Smooth muscle cell (in vitro differentiated cells): Measurements from ENCODE around the gene TRAF6. TPM values are rescaled to one million over a fixed set of nuclear protein-coding genes. Genes with fewer than 3 reads are reported as not detected.
"Not testable (repeated sequence)": the region's sequence is repeated elsewhere in the genome, so short reads cannot be mapped to it uniquely, and the experiment has no call there.

ENCODE experiments used
- DNase-seq: peaks from one replicate; lab custom pipeline; 2025; ENCODE audit not compliant: unreplicated experiment; lab: John Stamatoyannopoulos, UW
- H2AFZ ChIP-seq: fragments of 200-600 bp; sonication (generic); 2 replicates; pipeline ENCODE4 v1.6.0; 2016; ENCODE audit warnings: antibody characterized with exemption, low read depth, mild to moderate bottlenecking
- H3F3A ChIP-seq: fragments of 200-600 bp; sonication (generic); 2 replicates; pipeline ENCODE4 v1.6.0; 2017; ENCODE audit warnings: antibody characterized with exemption, low read depth
- H3K27ac ChIP-seq: fragments of 200-600 bp; sonication (generic); 2 replicates; pipeline ENCODE4 v1.5.1; 2016; ENCODE audit warnings: low read depth, mild to moderate bottlenecking
- H3K27me3 ChIP-seq: fragments of 200-600 bp; sonication (generic); 2 replicates; pipeline ENCODE4 v1.6.1; 2016; ENCODE audit warnings: low read depth, mild to moderate bottlenecking
- H3K36me3 ChIP-seq: fragments of 200-600 bp; sonication (generic); 2 replicates; pipeline ENCODE4 v1.5.1; 2016; ENCODE audit warnings: low read depth
- H3K4me1 ChIP-seq: fragments of 200-600 bp; sonication (generic); 2 replicates; pipeline ENCODE4 v1.5.1; 2016; ENCODE audit warnings: low read depth
- H3K4me2 ChIP-seq: fragments of 200-600 bp; sonication (generic); 2 replicates; pipeline ENCODE4 v1.6.0; 2016; ENCODE audit warnings: mild to moderate bottlenecking
- H3K4me3 ChIP-seq: fragments of 200-600 bp; sonication (generic); 2 replicates; pipeline ENCODE4 v1.5.1; 2016; ENCODE audit warnings: mild to moderate bottlenecking
- H3K79me2 ChIP-seq: fragments of 200-600 bp; sonication (generic); 2 replicates; pipeline ENCODE4 v1.6.0; 2016; ENCODE audit warnings: low read depth, mild to moderate bottlenecking
- H3K9ac ChIP-seq: fragments of 200-600 bp; sonication (generic); 2 replicates; pipeline ENCODE4 v1.6.0; 2016; ENCODE audit warnings: low read depth
- H3K9me3 ChIP-seq: fragments of 200-600 bp; sonication (generic); replicated peaks from 2 replicates; pipeline ENCODE4 v1.5.1; 2016; ENCODE audit warnings: low read depth
- H4K20me1 ChIP-seq: fragments of 200-600 bp; sonication (generic); 2 replicates; pipeline ENCODE4 v1.6.0; 2016; ENCODE audit warnings: low read depth
- WGBS: methylation state at CpG from one replicate; pipeline ENCODE4 v1.1.7; 2016; ENCODE audit warnings: low lambda C conversion rate; 5-methylcytosine and 5-hydroxymethylcytosine counted together
- polyA plus RNA-seq: library from polyadenylated mRNA; unstranded; fragments of >200 nt; fragmentation: Nextera tagmentation; extraction: Ambion mirVana; gene quantifications from 2 replicates; pipeline ENCODE4 v1.2.1, GENCODE V29; 2016
- total RNA-seq: library from RNA; depleted of rRNA; stranded (reverse); fragments of >200 nt; gene quantifications from 2 replicates; pipeline ENCODE4 v1.2.3, GENCODE V29; 2014
- TF ChIP-seq, protein P1 (sequence below): fragments of 200-600 bp; sonication (generic); IDR thresholded peaks from 2 replicates; pipeline ENCODE4 v1.5.1; 2017; ENCODE audit warnings: borderline replicate concordance, mild to moderate bottlenecking, antibody characterized with exemption; ENCODE audit not compliant: insufficient read depth, poor library complexity, severe bottlenecking

The TRAF6 gene, protein sequence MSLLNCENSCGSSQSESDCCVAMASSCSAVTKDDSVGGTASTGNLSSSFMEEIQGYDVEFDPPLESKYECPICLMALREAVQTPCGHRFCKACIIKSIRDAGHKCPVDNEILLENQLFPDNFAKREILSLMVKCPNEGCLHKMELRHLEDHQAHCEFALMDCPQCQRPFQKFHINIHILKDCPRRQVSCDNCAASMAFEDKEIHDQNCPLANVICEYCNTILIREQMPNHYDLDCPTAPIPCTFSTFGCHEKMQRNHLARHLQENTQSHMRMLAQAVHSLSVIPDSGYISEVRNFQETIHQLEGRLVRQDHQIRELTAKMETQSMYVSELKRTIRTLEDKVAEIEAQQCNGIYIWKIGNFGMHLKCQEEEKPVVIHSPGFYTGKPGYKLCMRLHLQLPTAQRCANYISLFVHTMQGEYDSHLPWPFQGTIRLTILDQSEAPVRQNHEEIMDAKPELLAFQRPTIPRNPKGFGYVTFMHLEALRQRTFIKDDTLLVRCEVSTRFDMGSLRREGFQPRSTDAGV
- total RNA-seq (18.9 and 19.7 TPM in 2 replicates), polyA plus RNA-seq (9.9 and 14.7 TPM in 2 replicates)

DNA sequence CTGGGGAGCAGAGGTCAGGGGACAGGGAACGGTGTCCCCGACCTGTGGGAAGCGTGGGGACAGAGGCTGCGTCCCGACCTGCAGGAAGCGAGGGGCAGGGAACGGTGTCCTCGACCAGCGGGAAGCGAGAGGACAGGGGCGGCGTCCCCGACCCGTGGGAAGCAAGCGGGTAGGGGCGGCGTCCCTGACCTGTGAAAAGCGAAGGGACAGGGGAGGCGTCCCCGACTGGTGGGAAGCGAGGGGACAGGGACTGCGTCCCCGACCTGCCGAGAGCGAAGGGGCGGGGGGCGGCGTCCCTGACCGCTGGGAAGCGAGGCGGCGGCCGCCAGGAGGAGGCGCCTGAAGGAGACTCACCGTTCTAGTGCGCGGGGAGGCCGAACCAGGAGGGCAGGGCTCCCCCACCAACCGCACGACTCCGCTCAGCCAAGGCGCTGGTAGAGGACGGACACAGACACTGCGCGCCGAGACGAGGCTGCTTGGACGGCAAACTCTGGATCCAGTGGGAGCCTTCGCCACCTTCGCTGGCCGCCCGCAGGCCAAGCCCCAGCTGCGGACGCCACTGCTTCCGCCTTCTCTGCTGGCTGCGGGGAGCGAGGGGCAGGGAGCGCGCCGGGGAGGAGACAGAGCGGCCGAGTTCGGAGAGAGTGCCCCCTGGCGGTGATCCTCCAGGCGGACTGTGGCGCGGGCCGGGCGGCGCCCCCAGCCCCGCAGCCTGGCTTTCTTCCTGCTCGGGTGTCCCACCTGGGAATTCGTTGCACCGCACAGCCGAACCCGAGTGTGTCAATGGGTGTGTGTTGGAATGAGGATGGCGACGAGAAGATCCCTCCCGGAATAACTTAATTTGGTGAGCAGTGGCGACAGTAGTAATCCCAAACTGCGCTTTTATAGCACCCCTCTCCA lies at the start of gene TRAF6:
Gene TRAF6, minus strand, starts transcription at position 579 of the 900 bp plus-strand sequence. CDS start 8,757 bp downstream, outside the sequence.
- H3K9ac ChIP-seq = peak within 1 kb of the TSS; percentile 93
- TF ChIP-seq, protein P1, sequence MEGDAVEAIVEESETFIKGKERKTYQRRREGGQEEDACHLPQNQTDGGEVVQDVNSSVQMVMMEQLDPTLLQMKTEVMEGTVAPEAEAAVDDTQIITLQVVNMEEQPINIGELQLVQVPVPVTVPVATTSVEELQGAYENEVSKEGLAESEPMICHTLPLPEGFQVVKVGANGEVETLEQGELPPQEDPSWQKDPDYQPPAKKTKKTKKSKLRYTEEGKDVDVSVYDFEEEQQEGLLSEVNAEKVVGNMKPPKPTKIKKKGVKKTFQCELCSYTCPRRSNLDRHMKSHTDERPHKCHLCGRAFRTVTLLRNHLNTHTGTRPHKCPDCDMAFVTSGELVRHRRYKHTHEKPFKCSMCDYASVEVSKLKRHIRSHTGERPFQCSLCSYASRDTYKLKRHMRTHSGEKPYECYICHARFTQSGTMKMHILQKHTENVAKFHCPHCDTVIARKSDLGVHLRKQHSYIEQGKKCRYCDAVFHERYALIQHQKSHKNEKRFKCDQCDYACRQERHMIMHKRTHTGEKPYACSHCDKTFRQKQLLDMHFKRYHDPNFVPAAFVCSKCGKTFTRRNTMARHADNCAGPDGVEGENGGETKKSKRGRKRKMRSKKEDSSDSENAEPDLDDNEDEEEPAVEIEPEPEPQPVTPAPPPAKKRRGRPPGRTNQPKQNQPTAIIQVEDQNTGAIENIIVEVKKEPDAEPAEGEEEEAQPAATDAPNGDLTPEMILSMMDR = peak; percentile 87
- peak; percentile 86 for DNase-seq
- peak within 1 kb of the TSS; percentile 82 for H3K4me2 ChIP-seq
- H3K27ac ChIP-seq = peak within 1 kb of the TSS; percentile 78
- H3K4me3 ChIP-seq = peak within 1 kb of the TSS; percentile 98
- H3K36me3 ChIP-seq = no peaks in the 10 kb centered on the region
- WGBS = 1% methylated on average over 74 of the region's 81 CpGs
- no peaks in the 10 kb centered on the region for H3K27me3 ChIP-seq
- peak within 1 kb of the TSS; percentile 98 for H2AFZ ChIP-seq
- H3K79me2 ChIP-seq = peaks cover 42% of the 10 kb centered on the region
- H3F3A ChIP-seq = no peaks in the 10 kb centered on the region
- H3K9me3 ChIP-seq = peaks cover 6% of the 10 kb centered on the region
- no peaks in the 10 kb centered on the region for H3K4me1 ChIP-seq
- H4K20me1 ChIP-seq = peaks cover 31% of the 10 kb centered on the region

DNA sequence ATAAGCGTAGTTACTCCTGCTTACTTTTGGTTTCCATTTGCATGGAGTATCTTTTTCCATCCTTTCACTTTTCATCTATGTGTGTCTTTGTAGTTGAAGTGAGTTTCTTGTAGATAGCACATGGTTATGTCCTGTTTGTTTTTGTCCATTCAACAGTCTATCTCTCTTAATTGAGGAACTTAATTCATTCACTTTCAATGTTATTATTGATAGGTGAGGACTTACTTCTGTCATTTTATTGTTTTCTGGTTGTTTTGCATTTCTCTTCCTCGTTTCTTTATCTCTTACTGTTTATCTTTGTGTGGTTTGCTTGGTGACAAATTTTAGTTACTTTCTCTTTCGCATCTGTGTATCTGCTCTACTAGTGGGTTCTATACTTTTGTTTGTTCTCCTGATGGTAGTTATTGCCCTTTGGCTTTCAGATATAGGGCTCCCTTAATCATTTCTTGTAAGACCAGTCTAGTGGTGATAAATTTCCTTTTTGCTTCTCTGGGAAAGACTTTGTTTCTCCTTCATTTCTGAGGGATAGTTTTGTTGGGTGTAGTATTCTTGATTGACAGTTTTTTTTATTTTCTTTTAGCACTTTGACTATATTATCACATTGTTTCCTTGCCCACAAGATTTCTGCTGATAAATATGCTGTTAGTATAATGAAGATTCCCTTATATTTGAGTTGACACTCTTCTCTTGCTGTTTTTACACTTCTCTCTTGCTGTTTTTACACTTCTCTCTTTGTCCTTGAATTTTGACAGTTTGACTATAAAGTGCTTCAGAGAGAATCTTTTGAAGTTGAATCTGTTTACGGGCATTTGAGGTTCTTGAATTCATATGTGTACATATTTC lies 48.7 kb upstream of the TRAF6 start:
- Histone ChIP-seq H2AFZ (no peak overlapping the region), H3F3A (no peaks in the 10 kb centered on the region), H4K20me1 (no peaks in the 10 kb centered on the region), H3K9me3 (no peaks in the 10 kb centered on the region), H3K27ac (no peak overlapping the region), H3K4me3 (no peak overlapping the region), H3K9ac (no peak overlapping the region), H3K4me2 (no peak overlapping the region), H3K36me3 (no peaks in the 10 kb centered on the region), H3K27me3 (no peaks in the 10 kb centered on the region), H3K4me1 (no peaks in the 10 kb centered on the region), H3K79me2 (no peaks in the 10 kb centered on the region)
- no peak for DNase-seq
- WGBS = 88% methylated on average over 4 of the region's 4 CpGs
- TF ChIP-seq, protein P1 = no peak

DNA sequence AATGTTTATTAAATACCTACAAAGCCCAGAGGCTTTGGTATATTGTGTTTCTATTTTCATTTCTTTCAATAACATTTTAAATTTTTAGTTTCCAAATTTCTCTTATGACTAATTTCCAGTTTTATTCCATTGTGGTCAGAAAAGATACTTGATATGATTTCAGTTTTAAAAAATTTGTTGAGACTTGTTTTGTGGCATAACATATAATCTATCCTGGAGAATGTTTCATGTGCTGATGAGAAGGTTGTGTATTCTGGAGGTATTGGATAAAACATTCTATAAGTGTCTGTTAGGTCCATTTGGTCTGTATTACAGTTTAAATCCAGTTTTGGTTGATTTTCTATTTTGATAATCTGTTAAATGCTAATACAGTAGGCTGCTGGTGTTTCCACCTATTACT lies 47.9 kb upstream of the TRAF6 start:
- Histone ChIP-seq H2AFZ (no peak overlapping the region), H3K9ac (no peak overlapping the region), H3K27me3 (no peaks in the 10 kb centered on the region), H3F3A (no peaks in the 10 kb centered on the region), H3K4me3 (no peak overlapping the region), H3K9me3 (no peaks in the 10 kb centered on the region), H3K79me2 (no peaks in the 10 kb centered on the region), H3K4me1 (no peaks in the 10 kb centered on the region), H3K36me3 (no peaks in the 10 kb centered on the region), H4K20me1 (no peaks in the 10 kb centered on the region), H3K27ac (no peak overlapping the region), H3K4me2 (no peak overlapping the region)
- DNase-seq = no peak
- TF ChIP-seq, protein P1 = no peak

DNA sequence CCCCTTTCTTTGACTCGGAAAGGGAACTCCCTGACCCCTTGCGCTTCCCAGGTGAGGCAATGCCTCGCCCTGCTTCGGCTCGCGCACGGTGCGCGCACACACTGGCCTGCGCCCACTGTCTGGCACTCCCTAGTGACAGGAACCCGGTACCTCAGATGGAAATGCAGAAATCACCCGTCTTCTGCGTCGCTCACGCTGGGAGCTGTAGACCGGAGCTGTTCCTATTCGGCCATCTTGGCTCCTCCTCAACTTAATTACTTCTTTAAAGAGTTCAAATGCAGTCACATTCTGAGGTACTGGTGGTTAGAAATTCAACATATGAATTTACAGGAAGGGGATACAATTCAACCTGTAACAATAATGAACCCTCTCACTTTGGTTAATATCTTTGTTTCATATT lies 47.3 kb upstream of the TRAF6 start:
- not testable (repeated sequence) for H3K4me2 ChIP-seq, H3K4me3 ChIP-seq, H3K27ac ChIP-seq, H3K9ac ChIP-seq, H3K79me2 ChIP-seq, H4K20me1 ChIP-seq, H3F3A ChIP-seq, DNase-seq, H2AFZ ChIP-seq, H3K9me3 ChIP-seq, H3K36me3 ChIP-seq, H3K4me1 ChIP-seq, H3K27me3 ChIP-seq
- WGBS = 85% methylated on average over 15 of the region's 17 CpGs
